ENCODE results near the gene RO60.

RO60 gene

GRCh38 chr1:193090865-193091264, 31.5 kb downstream of the RO60 start:
- H3K4me1 ChIP-seq (ENCODE audit: control insufficient read depth, insufficient read depth, low read length) = no peaks in the 10 kb centered on the region
- no peaks in the 10 kb centered on the region for H3K27me3 ChIP-seq (ENCODE audit: control insufficient read depth, insufficient read depth, low read length)
- H3K4me3 ChIP-seq (ENCODE audit: low read length) = no peak overlapping the region
- H3K9me3 ChIP-seq (replicated peaks; ENCODE audit: low read length) = no peaks in the 10 kb centered on the region
- peaks cover 49% of the 10 kb centered on the region for H3K36me3 ChIP-seq (ENCODE audit: insufficient read depth, low read length)
- no peak overlapping the region for H3K4me2 ChIP-seq (ENCODE audit: low read length)
- no peak overlapping the region for H3K9ac ChIP-seq (ENCODE audit: low read depth, low read length)

- no peak overlapping the region for H3K9ac ChIP-seq (ENCODE audit: low read depth, low read length)
- H3K36me3 ChIP-seq (ENCODE audit: insufficient read depth, low read length) = peaks cover 58% of the 10 kb centered on the region
- no peaks in the 10 kb centered on the region for H3K27me3 ChIP-seq (ENCODE audit: control insufficient read depth, insufficient read depth, low read length)
- no peaks in the 10 kb centered on the region for H3K9me3 ChIP-seq (replicated peaks; ENCODE audit: low read length)
- H3K4me1 ChIP-seq (ENCODE audit: control insufficient read depth, insufficient read depth, low read length) = no peaks in the 10 kb centered on the region
- H3K4me2 ChIP-seq (ENCODE audit: low read length) = no peak overlapping the region
- H3K4me3 ChIP-seq (ENCODE audit: low read length) = no peak overlapping the region
Measured at GRCh38 chr1:193094112-193094511, 34.7 kb downstream of the RO60 start.

GRCh38 chr1:193102662-193103061, 43.2 kb downstream of the RO60 start:
- Histone ChIP-seq H3K36me3 (ENCODE audit: insufficient read depth, low read length) (peaks cover 25% of the 10 kb centered on the region), H3K27me3 (ENCODE audit: control insufficient read depth, insufficient read depth, low read length) (no peaks in the 10 kb centered on the region)

GRCh38 chr1:193103759-193104501, 44.5 kb downstream of the RO60 start:
- peaks cover 19% of the 10 kb centered on the region for H3K36me3 ChIP-seq (ENCODE audit: insufficient read depth, low read length)
- H3K4me3 ChIP-seq (ENCODE audit: low read length) = peak overlapping the region; percentile 81
- H3K27me3 ChIP-seq (ENCODE audit: control insufficient read depth, insufficient read depth, low read length) = no peaks in the 10 kb centered on the region
- peak overlapping the region; percentile 82 for H3K9ac ChIP-seq (ENCODE audit: low read depth, low read length)
- H3K9me3 ChIP-seq (replicated peaks; ENCODE audit: low read length) = no peaks in the 10 kb centered on the region
- peak overlapping the region; percentile 97 for H3K4me2 ChIP-seq (ENCODE audit: low read length)
- peaks cover 22% of the 10 kb centered on the region for H3K4me1 ChIP-seq (ENCODE audit: control insufficient read depth, insufficient read depth, low read length)

More at GRCh38 chr1:193102662-193103061, 43.2 kb downstream of the RO60 start:
- no peak overlapping the region for H3K4me3 ChIP-seq (ENCODE audit: low read length)
- peak overlapping the region; percentile 97 for H3K4me2 ChIP-seq (ENCODE audit: low read length)
- H3K9ac ChIP-seq (ENCODE audit: low read depth, low read length) = no peak overlapping the region
- H3K9me3 ChIP-seq (replicated peaks; ENCODE audit: low read length) = no peaks in the 10 kb centered on the region
- peaks cover 22% of the 10 kb centered on the region for H3K4me1 ChIP-seq (ENCODE audit: control insufficient read depth, insufficient read depth, low read length)

GRCh38 chr1:193104502-193104906, 45.1 kb downstream of the RO60 start:
- peaks cover 22% of the 10 kb centered on the region for H3K4me1 ChIP-seq (ENCODE audit: control insufficient read depth, insufficient read depth, low read length)
- H3K9me3 ChIP-seq (replicated peaks; ENCODE audit: low read length) = no peaks in the 10 kb centered on the region
- H3K36me3 ChIP-seq (ENCODE audit: insufficient read depth, low read length) = peaks cover 13% of the 10 kb centered on the region
- no peaks in the 10 kb centered on the region for H3K27me3 ChIP-seq (ENCODE audit: control insufficient read depth, insufficient read depth, low read length)
- H3K4me2 ChIP-seq (ENCODE audit: low read length) = peak overlapping the region; percentile 97
- peak overlapping the region; percentile 81 for H3K4me3 ChIP-seq (ENCODE audit: low read length)
- peak overlapping the region; percentile 82 for H3K9ac ChIP-seq (ENCODE audit: low read depth, low read length)

GRCh38 chr1:193104907-193105820, 45.8 kb downstream of the RO60 start, which contains the start of gene GLRX2:
Gene GLRX2, minus strand, starts transcription at chr1:193105414. Its CDS starts 32 bp downstream, at chr1:193105382.
- Histone ChIP-seq H3K4me2 (ENCODE audit: low read length) (peak within 1 kb of the TSS; percentile 97), H3K4me3 (ENCODE audit: low read length) (peak within 1 kb of the TSS; percentile 81), H3K36me3 (ENCODE audit: insufficient read depth, low read length) (peaks cover 7% of the 10 kb centered on the region), H3K27me3 (ENCODE audit: control insufficient read depth, insufficient read depth, low read length) (no peaks in the 10 kb centered on the region), H3K9ac (ENCODE audit: low read depth, low read length) (peak within 1 kb of the TSS; percentile 82), H3K9me3 (replicated peaks; ENCODE audit: low read length) (no peaks in the 10 kb centered on the region), H3K4me1 (ENCODE audit: control insufficient read depth, insufficient read depth, low read length) (peaks cover 23% of the 10 kb centered on the region)

GRCh38 chr1:193105821-193106177, 46.4 kb downstream of the RO60 start:
- H3K9ac ChIP-seq (ENCODE audit: low read depth, low read length) = peak overlapping the region; percentile 82
- H3K4me1 ChIP-seq (ENCODE audit: control insufficient read depth, insufficient read depth, low read length) = peaks cover 29% of the 10 kb centered on the region
- H3K9me3 ChIP-seq (replicated peaks; ENCODE audit: low read length) = no peaks in the 10 kb centered on the region
- peaks cover under 1% of the 10 kb centered on the region for H3K36me3 ChIP-seq (ENCODE audit: insufficient read depth, low read length)
- H3K4me2 ChIP-seq (ENCODE audit: low read length) = peak overlapping the region; percentile 97
- no peaks in the 10 kb centered on the region for H3K27me3 ChIP-seq (ENCODE audit: control insufficient read depth, insufficient read depth, low read length)
- H3K4me3 ChIP-seq (ENCODE audit: low read length) = peak overlapping the region; percentile 81

- Histone ChIP-seq H3K9me3 (replicated peaks; ENCODE audit: low read length) (no peaks in the 10 kb centered on the region), H3K27me3 (ENCODE audit: control insufficient read depth, insufficient read depth, low read length) (no peaks in the 10 kb centered on the region), H3K4me1 (ENCODE audit: control insufficient read depth, insufficient read depth, low read length) (peaks cover 36% of the 10 kb centered on the region), H3K9ac (ENCODE audit: low read depth, low read length) (no peak overlapping the region), H3K4me3 (ENCODE audit: low read length) (no peak overlapping the region), H3K4me2 (ENCODE audit: low read length) (no peak overlapping the region), H3K36me3 (ENCODE audit: insufficient read depth, low read length) (no peaks in the 10 kb centered on the region)
Measured at GRCh38 chr1:193108471-193108870, 49.1 kb downstream of the RO60 start.

Small RNAs within 50 kb of the gene (small RNA-seq; reads per million reads assigned to genes)
- 8.1 reads per million, percentile 89 among the genes with 10 or more reads in this experiment for gene SCARNA18B

Measured in skeletal muscle satellite cell (primary cell).